Measurements from ENCODE around the gene CASP12. TPM values are rescaled to one million over a fixed set of nuclear protein-coding genes. Genes with fewer than 3 reads are reported as not detected.

Gene CASP12
- total and polyA plus RNA-seq, 12 donors: 0.17 to 2.8 (median 0.49) TPM; not detected in 4

- no peak for TF ChIP-seq CTCF (IDR thresholded peaks at IDR 0.05)
- intact Hi-C loops (cut with DNase I): no loop called here
- 70 to 84% (median 81%) methylated on average over 4 of the region's 4 CpGs for whole genome bisulfite sequencing, 4 donors
These were observed 55.0 kb downstream of the CASP12 start for GRCh38 chr11:104843150-104843836.

GRCh38 chr11:104841973-104842525 is 56.2 kb downstream of the CASP12 start:
- intact Hi-C loops (cut with DNase I): no loop called here
- 64 to 74% (median 69%) methylated on average over 2 of the region's 2 CpGs for WGBS, 4 donors
- no peaks in the 10 kb centered on the region for H3K27me3 ChIP-seq
- H3K27ac ChIP-seq: no peak overlapping the region
- no peaks in the 10 kb centered on the region for H3K9me3 ChIP-seq (replicated peaks in 1 of 3)
- no peak for TF ChIP-seq POLR2A (IDR thresholded peaks at IDR 0.05)
- no peak for TF ChIP-seq CTCF (IDR thresholded peaks at IDR 0.05)
- no peaks in the 10 kb centered on the region for H3K36me3 ChIP-seq (replicated peaks in 1 of 2)
- no peak for DNase-seq
- no peak overlapping the region for H3K4me3 ChIP-seq
- no peaks in the 10 kb centered on the region for H3K4me1 ChIP-seq (replicated peaks in 1 of 2)

More at GRCh38 chr11:104843150-104843836, 55.0 kb downstream of the CASP12 start:
- Histone ChIP-seq H3K27ac (no peak overlapping the region), H3K27me3 (no peaks in the 10 kb centered on the region), H3K4me1 (replicated peaks in 1 of 2) (no peaks in the 10 kb centered on the region), H3K4me3 (no peak overlapping the region), H3K9me3 (replicated peaks in 1 of 3) (no peaks in the 10 kb centered on the region), H3K36me3 (replicated peaks in 1 of 2) (no peaks in the 10 kb centered on the region)
- no peak for DNase-seq

GRCh38 chr11:104841185-104841584 is 57.1 kb downstream of the CASP12 start:
- 40 to 70% (median 48%) methylated on average over 1 of the region's 1 CpG for WGBS, 4 donors
- TF ChIP-seq POLR2A (IDR thresholded peaks at IDR 0.05) (no peak), CTCF (IDR thresholded peaks at IDR 0.05) (no peak)
- H3K9me3 ChIP-seq (replicated peaks in 1 of 3): no peaks in the 10 kb centered on the region
- DNase-seq: no peak
- no peaks in the 10 kb centered on the region for H3K36me3 ChIP-seq (replicated peaks in 1 of 2)
- no peaks in the 10 kb centered on the region for H3K27me3 ChIP-seq
- intact Hi-C loops (cut with DNase I): no loop called here
- no peaks in the 10 kb centered on the region for H3K4me1 ChIP-seq (replicated peaks in 1 of 2)
- no peak overlapping the region for H3K4me3 ChIP-seq
- H3K27ac ChIP-seq: no peak overlapping the region

GRCh38 chr11:104837969-104838639 is 60.2 kb downstream of the CASP12 start:
- no peaks in the 10 kb centered on the region for H3K9me3 ChIP-seq (replicated peaks in 1 of 3)
- H3K4me1 ChIP-seq (replicated peaks in 1 of 2): no peaks in the 10 kb centered on the region
- H3K4me3 ChIP-seq: no peak overlapping the region
- 82 to 94% (median 89%) methylated on average over 5 of the region's 5 CpGs for WGBS, 4 donors
- intact Hi-C loops (cut with DNase I): no loop called here
- no peak overlapping the region for H3K27ac ChIP-seq
- no peak for DNase-seq
- no peaks in the 10 kb centered on the region for H3K27me3 ChIP-seq
- TF ChIP-seq POLR2A (IDR thresholded peaks at IDR 0.05) (no peak), CTCF (IDR thresholded peaks at IDR 0.05) (no peak)
- H3K36me3 ChIP-seq (replicated peaks in 1 of 2): no peaks in the 10 kb centered on the region

Measured in adrenal gland (tissue), 12 donors.